Measurements from ENCODE around the gene VPS4B.
A peak's percentile ranks its signal among the peaks of the same experiment; 100 is the strongest.
"Not testable (repeated sequence)": the region's sequence is repeated elsewhere in the genome, so short reads cannot be mapped to it uniquely, and the experiment has no call there.

Gene VPS4B

GRCh38 chr18:63366213-63367052 is 55.8 kb downstream of the VPS4B start:
- no peak for DNase-seq

DNA sequence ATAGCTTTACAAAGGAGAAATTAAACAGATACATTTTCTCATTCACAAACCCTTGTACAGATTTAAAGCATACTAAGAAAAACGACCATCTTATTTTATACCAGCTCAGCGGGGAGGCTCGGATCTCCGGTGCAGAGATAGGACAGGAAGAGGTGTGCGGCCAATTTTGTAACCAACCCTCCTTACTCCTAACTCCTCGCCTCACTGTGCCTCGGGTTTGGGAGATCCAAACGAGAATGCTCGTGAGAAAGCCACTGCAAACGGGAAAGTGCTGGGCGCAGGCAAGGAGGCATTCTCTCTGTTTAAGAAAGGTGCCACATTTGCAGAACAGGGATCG is 56.4 kb downstream of the VPS4B start:
- no peak for DNase-seq

- DNase-seq = no peak
Measured at GRCh38 chr18:63363951-63364350, 58.3 kb downstream of the VPS4B start.

DNA sequence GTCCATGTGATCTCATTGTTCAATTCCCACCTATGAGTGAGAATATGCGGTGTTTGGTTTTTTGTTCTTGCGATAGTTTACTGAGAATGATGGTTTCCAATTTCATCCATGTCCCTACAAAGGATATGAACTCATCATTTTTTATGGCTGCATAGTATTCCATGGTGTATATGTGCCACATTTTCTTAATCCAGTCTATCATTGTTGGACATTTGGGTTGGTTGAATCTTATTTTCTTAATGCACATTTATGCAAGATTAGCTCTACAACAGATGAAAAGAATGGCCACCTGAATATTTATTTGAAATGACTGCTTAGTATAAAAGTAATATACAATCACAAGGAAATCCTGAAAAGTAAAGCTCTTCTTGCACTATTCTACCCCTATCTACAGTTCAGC is 58.9 kb downstream of the VPS4B start:
- DNase-seq = not testable (repeated sequence)

GRCh38 chr18:63356272-63356896 is 65.9 kb downstream of the VPS4B start:
- no peak for DNase-seq

DNA sequence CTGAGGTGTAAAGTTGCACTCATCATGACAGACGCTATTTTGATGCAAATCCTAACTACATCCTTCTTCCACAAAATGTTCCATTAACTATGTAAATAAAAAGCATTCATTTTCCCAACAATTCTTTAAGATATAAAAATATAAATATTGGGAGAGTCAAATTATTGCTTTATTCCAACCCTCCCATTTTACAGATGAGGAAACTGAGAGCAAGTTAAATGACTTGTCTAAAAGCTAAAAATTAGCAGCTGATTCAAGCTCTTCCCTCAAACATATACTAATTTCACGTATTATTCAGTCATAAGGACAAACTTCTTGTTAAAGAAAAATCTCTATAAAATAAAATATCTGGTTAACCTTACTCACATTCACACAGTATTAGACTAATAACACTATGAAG is 72.0 kb downstream of the VPS4B start:
- DNase-seq = no peak

DNA sequence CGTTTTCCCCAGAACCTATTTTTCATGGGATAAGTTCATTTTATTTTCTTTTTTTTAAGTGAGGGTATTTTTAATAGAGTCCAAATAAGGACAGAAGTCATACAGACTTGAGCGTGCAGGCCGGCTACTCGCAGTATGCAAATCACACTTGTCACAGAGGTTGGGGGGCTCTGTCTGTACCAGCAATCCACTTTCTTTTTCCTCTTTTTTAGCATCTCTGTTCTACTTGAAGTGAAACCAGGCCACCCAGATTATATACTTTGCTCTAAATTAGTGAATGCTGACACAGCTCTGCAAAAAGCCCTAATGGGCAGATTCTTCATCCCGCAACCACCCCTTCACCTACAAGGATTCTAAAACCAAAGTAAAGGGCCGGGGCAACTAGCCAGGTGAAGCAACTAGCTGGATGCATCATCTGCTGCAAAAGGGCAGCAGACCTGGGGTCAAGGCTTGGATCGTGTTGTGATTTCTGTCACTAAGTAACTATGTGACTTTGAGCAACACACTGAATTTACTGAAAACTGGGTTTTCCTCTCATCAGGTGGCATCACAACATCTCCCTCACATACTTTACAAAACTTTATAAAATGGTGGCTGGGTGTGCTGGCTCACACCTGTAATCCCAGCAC is 73.7 kb downstream of the VPS4B start:
- DNase-seq = no peak

- no peak for DNase-seq
Measured at GRCh38 chr18:63346480-63347183, 75.6 kb downstream of the VPS4B start.

DNA sequence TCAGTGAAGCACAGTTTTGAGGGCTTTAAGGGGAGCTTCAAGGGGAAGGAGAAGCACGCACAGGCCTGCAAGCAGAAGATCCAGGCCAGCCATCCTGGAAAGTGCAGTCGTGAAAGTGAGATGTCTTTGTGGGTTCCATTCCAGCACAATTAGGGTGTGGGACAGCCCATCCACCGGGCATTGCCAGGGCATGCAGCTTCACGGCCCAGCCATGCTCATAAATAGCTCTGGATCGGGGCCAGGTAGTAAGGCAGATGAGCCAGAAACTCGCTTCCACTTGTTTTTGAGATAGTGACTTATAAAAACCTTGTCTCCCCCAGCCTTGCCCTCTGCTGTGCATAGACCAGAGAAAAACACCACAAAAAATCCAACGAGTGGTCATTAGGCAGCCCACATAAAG is 76.2 kb downstream of the VPS4B start:
- DNase-seq = no peak

GRCh38 chr18:63344918-63345317 is 77.4 kb downstream of the VPS4B start:
- DNase-seq = no peak

DNA sequence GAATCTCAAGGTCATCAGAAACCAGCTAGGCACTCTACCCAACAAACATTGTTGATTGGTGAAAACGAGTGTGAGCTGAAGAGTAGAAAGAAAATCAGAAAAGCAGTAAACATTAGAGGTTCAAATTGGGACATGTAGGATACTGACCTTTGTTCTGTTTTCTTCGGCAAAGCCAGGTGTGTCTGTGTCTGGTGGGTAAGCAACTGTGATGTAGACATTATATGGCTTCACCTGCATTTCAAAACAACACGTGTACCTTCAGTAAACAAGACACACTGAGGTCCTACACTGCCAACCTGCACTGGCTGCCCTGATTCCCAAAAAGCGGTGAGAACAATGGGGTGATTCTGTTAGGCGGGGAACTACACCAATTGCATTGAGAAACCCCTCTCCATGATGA is 78.0 kb downstream of the VPS4B start:
- no peak for DNase-seq

- no peak for DNase-seq
Measured at GRCh38 chr18:63342206-63342605, 80.1 kb downstream of the VPS4B start.

GRCh38 chr18:63339920-63340484 is 82.3 kb downstream of the VPS4B start:
- DNase-seq = peak; percentile 32

All from NCI-H1092 (cell line).